CD1c-positive myeloid dendritic cell (primary cell): ENCODE data around the gene EDEM3.
A peak's percentile ranks its signal among the peaks of the same experiment; 100 is the strongest.
"Not testable (repeated sequence)": the region's sequence is repeated elsewhere in the genome, so short reads cannot be mapped to it uniquely, and the experiment has no call there.

Source experiments
- DNase-seq: peaks from one replicate; pipeline ENCODE4 v3.0.0-alpha.2; 2016; ENCODE audit errors: extremely low spot score

EDEM3 gene

DNA sequence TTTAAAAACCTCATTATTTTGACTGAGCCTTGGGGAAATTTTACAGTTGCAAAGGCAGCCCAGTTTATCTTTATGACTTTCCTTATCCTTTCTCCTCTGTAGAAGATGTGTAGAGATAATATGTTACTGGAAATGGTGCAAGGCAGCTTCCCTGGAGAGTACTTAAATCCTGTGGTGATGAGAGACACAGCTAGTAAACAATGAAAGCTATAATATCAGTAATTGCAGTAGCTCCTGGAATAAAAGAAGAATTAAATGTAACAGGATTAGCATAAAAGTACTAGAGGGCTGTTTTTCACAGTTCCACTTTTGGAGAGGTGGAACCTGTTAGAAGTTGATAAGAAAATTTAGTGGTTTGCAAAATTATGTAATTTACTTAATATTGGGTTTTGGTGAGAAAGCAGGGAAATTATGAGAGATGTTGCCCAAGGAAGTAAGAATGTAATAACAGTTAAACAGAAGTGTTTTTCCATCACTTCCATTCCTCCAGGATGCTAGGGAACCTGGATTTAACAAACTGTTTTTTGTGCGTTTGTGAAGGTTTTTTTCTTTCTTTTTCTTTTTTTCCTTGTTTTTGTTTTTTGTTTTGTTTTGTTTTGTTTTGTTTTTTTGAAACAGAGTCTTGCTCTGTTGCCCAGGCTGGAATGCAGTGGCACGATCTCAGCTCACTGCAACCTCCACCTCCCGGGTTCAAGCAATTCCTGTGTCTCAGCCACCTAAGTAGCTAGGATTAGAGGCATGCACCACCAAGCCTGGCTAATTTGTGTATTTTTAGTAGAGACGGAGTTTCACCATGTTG, 15.7 kb upstream of the EDEM3 start:
- no peak for DNase-seq

GRCh38 chr1:184769241-184769640, 14.6 kb upstream of the EDEM3 start:
- no peak for DNase-seq

- no peak for DNase-seq
Measured at GRCh38 chr1:184768467-184768866, 13.8 kb upstream of the EDEM3 start.

- DNase-seq, result no peak
Measured at GRCh38 chr1:184767591-184767990, 12.9 kb upstream of the EDEM3 start.

- DNase-seq, result no peak
Measured at GRCh38 chr1:184764483-184764882, 9.8 kb upstream of the EDEM3 start.

DNA sequence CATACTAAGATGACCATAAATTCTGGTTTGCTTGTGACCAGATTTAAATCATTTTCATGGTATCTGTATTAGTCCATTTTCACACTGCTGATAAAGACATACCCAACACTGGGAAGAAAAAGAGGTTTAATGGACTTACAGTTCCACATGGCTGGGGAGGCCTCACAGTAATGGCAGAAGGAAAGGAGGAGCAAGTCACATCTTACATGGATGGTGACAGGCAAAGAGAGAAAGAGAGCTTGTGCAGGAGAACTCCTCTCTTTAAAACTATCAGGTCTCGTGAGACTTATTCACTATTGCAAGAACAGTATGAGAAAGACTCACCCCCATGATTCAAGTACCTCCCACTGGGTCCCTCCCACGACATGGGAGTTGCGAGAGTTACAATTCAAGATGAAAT, 8.9 kb upstream of the EDEM3 start:
- DNase-seq, result not testable (repeated sequence)

DNA sequence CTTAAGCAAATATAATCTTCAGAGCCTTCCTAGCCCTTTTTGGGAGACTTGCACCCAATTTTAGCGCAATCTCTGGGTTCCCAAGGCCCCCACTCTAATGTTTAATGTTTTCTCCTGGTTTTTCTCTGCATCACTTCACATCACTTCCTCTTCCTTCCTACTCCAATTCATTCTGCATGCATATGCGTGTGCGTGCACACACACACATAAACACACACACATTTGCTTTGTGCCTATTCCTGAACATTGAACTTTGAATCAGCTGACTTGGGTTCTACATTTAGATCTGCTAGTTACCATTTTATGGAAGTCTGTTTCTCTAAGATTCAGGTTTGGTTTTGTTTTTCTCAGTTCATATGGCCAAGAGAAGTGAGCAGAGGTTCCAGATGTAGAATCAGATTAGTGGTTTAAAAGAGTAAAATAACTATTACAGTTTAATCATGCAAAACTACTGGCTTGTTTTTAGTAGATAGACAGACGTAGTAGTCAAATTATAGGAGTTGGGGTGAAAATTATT, 7.4 kb upstream of the EDEM3 start:
- DNase-seq, result no peak

DNA sequence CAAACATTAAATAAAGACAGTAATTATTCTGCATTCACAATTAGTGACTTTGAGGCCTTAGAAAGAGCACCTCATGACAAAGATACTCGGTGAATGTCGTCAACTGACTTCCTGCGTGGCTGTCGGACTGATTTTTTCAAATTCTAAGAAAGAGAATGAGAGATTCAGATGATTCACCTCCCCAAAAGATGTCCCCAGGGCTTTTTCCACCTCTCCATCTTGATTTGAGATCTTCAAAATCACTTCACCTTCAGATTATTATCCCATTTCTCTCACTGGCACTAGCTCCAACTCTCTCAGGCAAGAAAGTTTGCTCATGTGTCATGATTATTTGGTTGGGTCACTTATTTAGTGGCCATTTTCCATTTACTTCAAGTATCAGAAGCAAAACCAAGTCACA, 5.0 kb upstream of the EDEM3 start:
- no peak for DNase-seq

DNA sequence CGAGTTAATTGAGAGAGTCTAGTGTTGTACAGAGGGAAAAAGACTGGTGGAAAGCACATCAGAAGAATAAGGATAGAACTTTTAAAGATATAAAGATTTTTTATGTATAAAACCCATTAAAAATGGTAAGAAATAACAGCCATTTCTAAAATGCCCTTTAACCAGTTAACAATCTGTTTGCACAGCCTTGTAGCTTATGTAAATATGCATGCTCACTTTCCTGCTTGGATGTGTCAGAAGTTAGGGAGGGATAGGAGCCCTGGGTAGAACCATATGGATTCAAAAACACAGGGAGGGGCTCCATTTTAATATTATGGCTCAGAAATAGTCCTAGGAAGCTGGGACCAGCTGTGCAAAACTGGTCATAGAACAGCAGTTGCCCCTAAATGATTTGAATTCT, 4.5 kb upstream of the EDEM3 start:
- DNase-seq, result no peak

DNA sequence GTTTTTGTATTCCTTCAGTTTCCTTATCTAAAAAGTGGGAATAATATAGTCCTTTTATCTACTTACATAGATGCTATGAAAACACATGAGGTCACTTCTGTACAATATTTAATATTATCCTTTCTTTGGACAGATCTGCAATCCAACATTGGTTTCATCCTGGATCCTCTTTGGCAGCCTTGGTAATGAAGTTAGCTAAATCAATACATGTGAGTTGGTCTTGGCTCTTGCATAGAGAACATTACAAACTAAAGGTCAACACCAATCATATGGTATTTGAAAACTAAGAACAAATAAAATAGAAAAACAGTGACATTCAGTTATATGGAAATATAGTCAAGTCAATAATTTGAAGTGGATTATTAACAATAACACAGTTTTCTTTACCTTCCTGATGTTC, 3.2 kb upstream of the EDEM3 start:
- no peak for DNase-seq

- no peak for DNase-seq
Measured at GRCh38 chr1:184757406-184757805, 2.7 kb upstream of the EDEM3 start.

DNA sequence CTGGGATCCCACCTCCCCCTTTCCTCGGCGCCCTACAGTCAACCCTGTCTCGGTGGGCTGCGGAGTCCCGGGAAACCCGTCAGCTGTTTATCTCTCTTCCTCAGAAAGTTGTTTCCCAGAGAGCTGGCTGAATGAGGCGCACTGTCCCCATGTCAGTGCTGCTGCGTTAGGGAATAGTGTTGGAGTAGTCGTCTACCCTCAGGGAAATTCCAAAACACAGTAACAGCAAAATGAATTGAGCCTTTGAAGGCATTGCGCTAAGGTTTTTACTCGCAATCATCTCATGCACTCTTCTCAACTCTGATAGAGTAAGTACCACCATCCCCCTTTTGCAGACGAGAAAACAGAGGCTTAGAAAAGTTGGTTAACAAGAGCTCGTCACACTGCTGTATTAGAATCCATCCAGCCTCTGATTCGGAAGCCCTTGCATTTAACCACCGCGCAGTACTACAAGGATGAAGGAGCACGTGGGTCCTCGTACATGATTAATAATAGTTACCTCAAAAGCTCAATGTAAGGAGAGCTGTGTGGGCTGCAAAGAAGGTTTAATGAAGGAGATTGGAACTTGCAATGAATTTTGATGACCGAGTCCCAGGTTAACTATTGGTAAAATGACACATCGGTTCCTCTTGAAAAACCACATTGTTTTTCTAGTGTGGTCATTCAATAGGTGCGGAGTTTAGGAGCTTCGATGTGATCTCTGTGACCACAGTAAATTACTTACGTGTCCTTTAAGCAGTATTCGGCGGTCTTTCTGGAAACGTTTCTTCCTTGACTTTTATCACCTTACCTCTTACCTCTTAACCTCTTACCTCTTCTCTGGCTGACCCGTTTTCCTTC, 788 bp upstream of the EDEM3 start:
- peak; percentile 21 for DNase-seq

DNA sequence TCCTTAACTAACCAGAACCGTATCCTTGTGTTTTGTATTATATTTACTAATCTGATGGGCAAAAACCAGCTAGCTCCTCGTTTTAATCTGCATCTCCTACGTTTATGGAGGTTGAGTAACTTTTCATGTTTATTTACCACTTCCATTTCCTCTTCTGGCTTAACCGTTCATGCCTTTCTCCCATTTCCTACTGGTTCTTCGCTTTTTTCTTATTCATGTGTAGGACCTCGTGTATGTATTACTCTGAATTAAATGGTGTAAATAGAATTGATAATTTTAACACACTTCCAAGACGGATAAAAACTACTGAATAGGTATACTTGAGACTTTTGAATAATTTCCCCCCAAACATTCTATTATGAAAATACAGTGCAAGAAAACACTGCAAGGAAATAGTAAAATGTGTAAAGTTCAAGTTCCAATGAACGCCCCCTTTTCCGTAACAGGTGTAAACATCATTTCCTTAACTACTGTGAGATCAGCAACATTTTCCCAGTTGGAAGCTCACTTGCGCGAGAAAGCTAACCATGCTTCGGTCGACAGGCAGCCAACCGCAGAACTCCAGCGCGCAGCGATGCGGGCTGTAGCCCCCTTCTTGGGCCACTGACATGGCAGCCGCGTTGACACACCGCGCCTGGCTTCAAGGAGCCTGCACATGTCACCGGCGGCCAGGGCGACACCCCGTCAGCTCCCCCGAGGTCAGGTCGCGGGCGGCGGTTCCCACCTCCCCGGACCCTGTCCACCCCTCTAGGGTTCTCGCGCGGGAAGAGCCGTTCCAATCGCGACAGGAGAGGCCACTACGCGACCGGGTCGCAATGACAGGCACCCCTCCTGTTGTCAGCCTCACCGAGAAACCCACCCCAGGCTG, 816 bp downstream of the EDEM3 start:
- peak; percentile 53 for DNase-seq

- peak; percentile 39 for DNase-seq
Measured at GRCh38 chr1:184753117-184753516, 1.5 kb downstream of the EDEM3 start.

GRCh38 chr1:184752656-184753055, 2.0 kb downstream of the EDEM3 start:
- peak; percentile 59 for DNase-seq

GRCh38 chr1:184748740-184749139, 5.9 kb downstream of the EDEM3 start:
- no peak for DNase-seq

DNA sequence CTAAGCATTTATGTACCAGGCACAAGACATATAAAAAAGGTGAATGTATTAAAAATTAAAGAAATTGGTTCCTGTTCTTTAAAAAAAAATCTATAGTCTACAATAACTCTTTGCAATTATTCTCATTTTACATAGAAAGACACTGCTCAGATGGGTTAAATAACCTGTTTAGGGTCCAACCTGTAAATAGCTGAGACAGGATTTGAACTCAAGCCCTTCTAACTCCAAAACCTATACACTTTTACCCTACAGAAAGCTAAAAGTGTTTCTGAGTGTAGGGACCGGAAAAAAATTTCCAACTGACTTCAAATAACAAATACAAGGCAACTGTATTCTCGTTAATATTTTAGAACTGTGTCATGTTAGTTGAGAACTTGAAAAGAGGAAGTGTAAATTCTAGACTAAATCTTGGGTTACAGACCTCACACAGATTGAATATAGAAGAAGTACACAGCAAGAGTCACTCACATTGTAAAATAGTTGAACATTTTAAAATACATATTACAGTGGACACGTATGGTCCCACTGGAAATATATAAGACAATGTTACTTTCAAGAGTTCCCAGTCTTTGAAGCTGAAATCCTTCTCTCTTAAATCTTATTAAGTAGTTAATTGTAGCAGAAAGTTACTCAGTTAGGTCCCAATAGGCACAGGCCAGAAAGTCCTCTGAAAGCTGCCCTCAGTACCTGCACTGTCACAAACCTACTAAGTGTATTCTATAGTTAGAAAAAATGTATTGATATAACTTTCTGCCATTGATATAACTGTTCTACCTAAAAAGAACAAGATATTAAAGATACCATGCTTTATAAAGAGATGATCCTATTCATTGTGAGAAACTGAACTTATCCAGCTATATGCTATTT, 7.3 kb downstream of the EDEM3 start:
- DNase-seq, result peak; percentile 64

DNA sequence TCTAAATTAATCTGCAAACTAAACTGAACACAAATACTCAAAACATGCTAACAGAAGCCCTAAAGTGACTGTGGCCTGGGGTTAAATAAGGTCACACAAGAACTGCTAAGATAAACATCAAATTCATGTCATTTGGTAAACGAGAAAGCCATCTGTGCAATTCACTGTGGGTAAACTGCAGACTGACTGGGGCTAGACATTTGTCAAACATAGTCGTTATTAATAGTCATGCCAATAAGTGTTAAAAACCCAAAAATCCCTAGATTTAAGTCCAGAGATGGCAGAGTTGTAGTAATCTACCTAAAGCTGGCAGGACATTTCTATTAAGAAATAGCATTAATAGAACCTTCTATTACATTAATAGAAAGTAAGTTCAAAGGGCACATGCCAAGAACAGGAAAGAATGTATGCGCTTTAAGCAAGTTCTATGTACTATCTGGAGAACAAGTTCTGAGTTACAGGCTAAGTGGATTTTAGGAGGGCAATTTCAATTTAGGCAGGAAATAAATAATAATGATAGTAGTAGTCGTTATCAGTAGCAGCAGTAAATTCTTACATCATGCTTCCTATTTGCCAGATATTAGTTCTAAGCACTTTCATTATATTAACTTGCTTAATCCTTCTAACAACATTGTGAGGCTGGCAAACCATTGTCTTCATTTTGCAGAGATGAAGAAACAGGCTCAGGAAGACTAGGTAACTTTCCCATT, 8.6 kb downstream of the EDEM3 start:
- DNase-seq, result no peak

- DNase-seq, result no peak
Measured at GRCh38 chr1:184745110-184745509, 9.5 kb downstream of the EDEM3 start.

GRCh38 chr1:184743062-184743756, 11.4 kb downstream of the EDEM3 start:
- peak; percentile 33 for DNase-seq
